Naive B cell (primary cell): ENCODE measurements around the gene RSAD1. TPM values are rescaled to one million over a fixed set of nuclear protein-coding genes. Genes with fewer than 3 reads are reported as not detected.
A peak's percentile ranks its signal among the peaks of the same experiment; 100 is the strongest.

Experiments
- ATAC-seq, 2 donors: fragments of 150-1000 bp; cut with Tn5 transposase; 2 replicates each; pipeline ENCODE4 v1.10.0; 2021; ENCODE audit warnings: low read depth in 2 of 2, mild to moderate bottlenecking in 2 of 2, moderate library complexity in 2 of 2
- DNase-seq: peaks from one replicate; pipeline ENCODE4 v3.0.0; 2022
- H3K27ac Mint-ChIP-seq, 6 donors: one replicate each; pipeline ENCODE4 v1.8.0; 2020 to 2022; ENCODE audit warnings: mild to moderate bottlenecking in 6 of 6, mixed read lengths in 6 of 6, moderate library complexity in 5 of 6, inconsistent platforms in 2 of 6
- H3K27me3 Mint-ChIP-seq, 3 donors: one replicate each; pipeline ENCODE4 v1.8.0; 2021 to 2022; ENCODE audit warnings: mixed read lengths in 3 of 3, mild to moderate bottlenecking in 1 of 3
- H3K36me3 Mint-ChIP-seq, 2 donors: one replicate each; pipeline ENCODE4 v1.8.0; 2020 to 2022; ENCODE audit warnings: mixed read lengths in 2 of 2, inconsistent platforms in 1 of 2, mild to moderate bottlenecking in 1 of 2
- H3K4me1 Mint-ChIP-seq, 3 donors: one replicate each; pipeline ENCODE4 v1.8.0; 2020 to 2022; ENCODE audit warnings: mixed read lengths in 3 of 3, inconsistent platforms in 1 of 3, mild to moderate bottlenecking in 1 of 3, moderate library complexity in 1 of 3
- H3K4me3 Mint-ChIP-seq, 8 donors: one replicate each; pipeline ENCODE4 v1.8.0; 2020 to 2022; ENCODE audit warnings: mild to moderate bottlenecking in 8 of 8, mixed read lengths in 8 of 8, moderate library complexity in 8 of 8, inconsistent platforms in 2 of 8
- H3K9me3 Mint-ChIP-seq, 7 donors: one replicate each; pipeline ENCODE4 v1.8.0; 2020 to 2022; ENCODE audit warnings: mixed read lengths in 7 of 7, mild to moderate bottlenecking in 5 of 7, inconsistent platforms in 2 of 7, moderate library complexity in 1 of 7
- polyA plus RNA-seq, 6 donors: library from polyadenylated mRNA; unstranded; fragments of 300-500 nt; fragmentation: Illumina TruSeq; gene quantifications; one replicate each; pipeline ENCODE4 v1.2.3, GENCODE V29; 2021; ENCODE audit warnings: low read depth in 6 of 6

Gene RSAD1
- polyA plus RNA-seq, 6 donors from 2014 or later: 42.1 to 58.9 (median 51.0) TPM

- Mint-ChIP-seq H3K9me3 (no peaks in the 10 kb centered on the region), H3K36me3 (peaks cover 0 to 9% of the 10 kb centered on the region in 2 donors), H3K4me3 (peak overlapping the region in 3 of 8 donors; percentile 48 to 92 (median 89)), H3K27ac (no peak overlapping the region), H3K27me3 (peaks cover 0 to 7% (median 4%) of the 10 kb centered on the region in 3 donors), H3K4me1 (peaks cover 18 to 26% (median 21%) of the 10 kb centered on the region in 3 donors)
- no peak for DNase-seq
- ATAC-seq: no peak
Observed at GRCh38 chr17:50480854-50481490, 2.3 kb downstream of the RSAD1 start.

GRCh38 chr17:50481648-50482047, 3.0 kb downstream of the RSAD1 start:
- Mint-ChIP-seq H3K4me1 (peaks cover 18 to 26% (median 18%) of the 10 kb centered on the region in 3 donors), H3K36me3 (peaks cover 0 to 9% of the 10 kb centered on the region in 2 donors), H3K4me3 (no peak overlapping the region), H3K27ac (no peak overlapping the region), H3K27me3 (peaks cover 0 to 1% (median 0%) of the 10 kb centered on the region in 3 donors), H3K9me3 (no peaks in the 10 kb centered on the region)
- ATAC-seq (no peak), DNase-seq (no peak)

- ATAC-seq: no peak
- Mint-ChIP-seq H3K4me3 (peak overlapping the region in 2 of 8 donors; percentile 0 to 49), H3K27ac (no peak overlapping the region)
Observed at GRCh38 chr17:50482110-50482509, 3.5 kb downstream of the RSAD1 start.

DNA sequence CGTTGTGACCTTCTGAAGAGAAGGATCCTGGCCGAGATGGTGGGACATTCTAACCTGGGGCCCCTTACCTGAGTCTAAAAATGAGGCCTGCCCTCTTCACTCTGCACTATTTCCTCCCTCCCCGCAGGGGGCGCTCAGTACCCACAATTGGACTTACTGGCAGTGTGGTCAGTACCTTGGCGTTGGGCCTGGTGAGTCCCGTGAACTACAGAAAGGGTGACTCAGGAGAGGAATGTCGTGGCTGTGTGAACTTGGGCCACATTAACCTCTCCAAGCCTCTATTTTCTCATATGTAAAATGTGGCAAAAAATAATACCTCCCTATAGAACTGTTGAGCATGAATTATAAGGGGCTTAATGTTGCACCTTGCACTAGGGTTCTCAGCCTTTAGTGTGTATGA, 3.9 kb downstream of the RSAD1 start:
- Mint-ChIP-seq H3K27ac (peak overlapping the region in 1 of 6 donors; percentile 85), H3K27me3 (no peaks in the 10 kb centered on the region), H3K9me3 (no peaks in the 10 kb centered on the region), H3K4me3 (peak overlapping the region in 1 of 8 donors; percentile 49), H3K4me1 (peaks cover 18 to 26% (median 18%) of the 10 kb centered on the region in 3 donors), H3K36me3 (peaks cover 0 to 9% of the 10 kb centered on the region in 2 donors)
- DNase-seq: peak; percentile 56
- no peak for ATAC-seq

More at GRCh38 chr17:50482110-50482509, 3.5 kb downstream of the RSAD1 start:
- H3K36me3 Mint-ChIP-seq: peaks cover 0 to 9% of the 10 kb centered on the region in 2 donors
- DNase-seq: no peak
- peaks cover 18 to 26% (median 18%) of the 10 kb centered on the region in 3 donors for H3K4me1 Mint-ChIP-seq
- no peaks in the 10 kb centered on the region for H3K27me3 Mint-ChIP-seq
- H3K9me3 Mint-ChIP-seq: no peaks in the 10 kb centered on the region

DNA sequence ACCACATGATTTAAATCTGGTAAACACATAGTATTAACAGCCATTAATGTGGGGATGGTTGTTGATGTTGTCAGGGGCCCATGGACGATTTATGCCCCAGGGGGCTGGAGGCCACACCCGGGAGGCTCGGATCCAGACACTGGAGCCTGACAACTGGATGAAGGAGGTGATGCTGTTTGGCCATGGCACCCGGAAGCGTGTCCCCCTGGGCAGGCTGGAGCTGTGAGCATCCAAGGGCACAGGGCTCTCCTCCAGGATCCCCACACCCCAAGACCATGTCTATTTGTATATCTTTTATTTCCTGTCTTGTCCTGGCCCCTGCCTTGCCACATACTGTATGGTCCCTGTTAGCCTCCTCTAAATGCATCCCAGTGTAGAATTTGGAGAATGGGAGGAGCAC, 4.6 kb downstream of the RSAD1 start:
- Mint-ChIP-seq H3K4me3 (no peak overlapping the region), H3K27me3 (no peaks in the 10 kb centered on the region), H3K27ac (peak overlapping the region in 1 of 6 donors; percentile 56), H3K9me3 (no peaks in the 10 kb centered on the region), H3K4me1 (peaks cover 13 to 23% (median 14%) of the 10 kb centered on the region in 3 donors), H3K36me3 (peaks cover 0 to 9% of the 10 kb centered on the region in 2 donors)
- ATAC-seq (no peak), DNase-seq (no peak)

DNA sequence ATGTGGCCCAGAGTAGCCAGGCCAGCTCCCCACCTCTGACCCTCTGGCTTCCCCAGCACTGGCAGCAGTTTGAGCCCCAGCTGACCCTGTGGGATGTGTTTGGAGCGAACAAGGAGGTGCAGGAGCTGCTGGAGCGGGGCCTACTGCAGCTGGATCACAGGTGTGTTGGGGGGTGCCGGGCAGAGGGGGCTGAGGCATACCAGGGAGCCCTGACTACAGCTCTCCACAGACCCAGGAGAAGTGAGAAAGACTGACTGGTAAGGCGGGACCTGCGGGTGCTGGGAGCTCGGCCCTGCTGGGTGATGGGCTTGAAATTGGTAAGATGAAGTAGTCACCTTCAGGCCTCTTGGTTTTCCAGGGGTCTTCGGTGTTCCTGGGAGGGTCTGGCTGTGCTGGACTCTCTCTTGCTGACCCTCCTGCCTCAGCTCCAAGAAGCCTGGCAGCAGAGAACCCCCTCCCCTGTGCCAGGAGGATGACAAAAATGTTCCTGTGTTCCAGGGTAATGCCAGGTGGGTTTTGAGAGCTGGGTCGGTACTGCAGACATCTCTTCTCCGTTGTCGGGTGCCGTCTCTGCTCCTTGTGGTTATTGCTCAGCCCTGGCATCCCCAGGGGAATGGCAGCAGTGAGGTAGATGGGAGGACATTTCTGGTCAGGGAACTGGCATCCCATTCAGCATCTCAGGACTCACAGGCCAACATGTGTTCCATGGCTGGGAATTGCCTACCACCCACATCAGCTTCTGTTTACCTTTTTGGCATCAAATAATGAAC, 5.9 kb downstream of the RSAD1 start:
- H3K27ac Mint-ChIP-seq: peak overlapping the region in 3 of 6 donors; percentile 19 to 44 (median 41)
- no peak for ATAC-seq
- DNase-seq: no peak
- H3K4me1 Mint-ChIP-seq: peaks cover 8 to 17% (median 9%) of the 10 kb centered on the region in 3 donors
- no peaks in the 10 kb centered on the region for H3K27me3 Mint-ChIP-seq
- no peaks in the 10 kb centered on the region for H3K9me3 Mint-ChIP-seq
- H3K36me3 Mint-ChIP-seq: peaks cover 0 to 9% of the 10 kb centered on the region in 2 donors
- no peak overlapping the region for H3K4me3 Mint-ChIP-seq

- peak overlapping the region in 2 of 6 donors; percentile 29 to 60 for H3K27ac Mint-ChIP-seq
- no peaks in the 10 kb centered on the region for H3K27me3 Mint-ChIP-seq
- H3K4me1 Mint-ChIP-seq: peaks cover 0 to 4% (median 0%) of the 10 kb centered on the region in 3 donors
Observed at GRCh38 chr17:50487213-50488096, 8.8 kb downstream of the RSAD1 start.

DNA sequence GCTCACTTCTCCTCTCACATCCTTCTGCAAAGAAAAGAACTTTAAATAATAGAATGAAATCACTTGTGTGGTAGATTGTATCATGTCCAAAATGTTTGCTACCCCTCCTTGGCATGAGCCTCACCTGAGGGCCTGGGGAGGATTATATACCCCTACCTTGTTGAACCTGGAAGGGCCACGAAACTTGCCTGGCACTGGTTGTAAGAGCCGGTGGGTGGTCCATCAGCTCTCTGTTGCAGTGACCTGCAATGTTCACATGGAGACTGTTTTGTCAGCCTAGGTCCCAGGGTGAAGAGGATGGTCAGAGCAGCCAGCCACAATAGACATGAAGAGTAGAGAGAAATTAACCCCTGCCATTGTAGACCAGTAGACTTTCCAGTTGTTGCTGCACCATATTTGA, 10.2 kb downstream of the RSAD1 start:
- H3K36me3 Mint-ChIP-seq: peaks cover 0 to 6% of the 10 kb centered on the region in 2 donors
- H3K4me1 Mint-ChIP-seq: no peaks in the 10 kb centered on the region
- no peaks in the 10 kb centered on the region for H3K27me3 Mint-ChIP-seq
- H3K4me3 Mint-ChIP-seq: no peak overlapping the region
- no peak for DNase-seq
- peak overlapping the region in 3 of 6 donors; percentile 18 to 74 (median 57) for H3K27ac Mint-ChIP-seq
- H3K9me3 Mint-ChIP-seq: no peaks in the 10 kb centered on the region
- no peak for ATAC-seq

More at GRCh38 chr17:50487213-50488096, 8.8 kb downstream of the RSAD1 start:
- Mint-ChIP-seq H3K9me3 (no peaks in the 10 kb centered on the region), H3K4me3 (no peak overlapping the region), H3K36me3 (peaks cover 0 to 9% of the 10 kb centered on the region in 2 donors)
- DNase-seq: no peak
- no peak for ATAC-seq

GRCh38 chr17:50491505-50491904, 12.8 kb downstream of the RSAD1 start:
- DNase-seq (no peak), ATAC-seq (no peak)
- Mint-ChIP-seq H3K4me3 (no peak overlapping the region), H3K4me1 (no peaks in the 10 kb centered on the region), H3K27ac (no peak overlapping the region), H3K36me3 (no peaks in the 10 kb centered on the region), H3K9me3 (no peaks in the 10 kb centered on the region), H3K27me3 (no peaks in the 10 kb centered on the region)

GRCh38 chr17:50492214-50492613, 13.6 kb downstream of the RSAD1 start:
- no peaks in the 10 kb centered on the region for H3K36me3 Mint-ChIP-seq
- no peak overlapping the region for H3K4me3 Mint-ChIP-seq
- H3K4me1 Mint-ChIP-seq: no peaks in the 10 kb centered on the region
- H3K9me3 Mint-ChIP-seq: no peaks in the 10 kb centered on the region
- no peaks in the 10 kb centered on the region for H3K27me3 Mint-ChIP-seq
- DNase-seq: no peak
- no peak overlapping the region for H3K27ac Mint-ChIP-seq
- no peak for ATAC-seq

DNA sequence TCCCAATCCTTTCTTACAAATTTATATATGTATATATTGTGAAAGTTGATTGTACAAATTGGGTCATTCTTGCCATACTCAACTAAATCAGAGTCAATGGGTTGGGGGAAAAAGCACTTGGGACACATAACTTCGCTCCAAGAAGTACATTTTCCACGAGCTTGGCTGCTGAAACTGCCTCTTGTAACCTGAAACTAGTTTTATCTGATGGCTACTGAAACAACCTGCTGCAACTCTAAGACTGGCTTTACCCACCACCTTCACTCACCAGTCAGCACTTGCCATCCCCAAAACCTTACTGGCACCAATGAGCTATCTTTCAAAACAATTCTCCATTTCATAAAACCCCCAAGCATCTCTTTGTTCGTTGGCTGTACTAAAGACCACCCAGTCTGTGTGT, 15.1 kb downstream of the RSAD1 start:
- ATAC-seq: no peak
- no peaks in the 10 kb centered on the region for H3K27me3 Mint-ChIP-seq
- H3K27ac Mint-ChIP-seq: no peak overlapping the region
- H3K4me3 Mint-ChIP-seq: no peak overlapping the region
- no peaks in the 10 kb centered on the region for H3K9me3 Mint-ChIP-seq
- H3K4me1 Mint-ChIP-seq: no peaks in the 10 kb centered on the region
- DNase-seq: no peak
- no peaks in the 10 kb centered on the region for H3K36me3 Mint-ChIP-seq

GRCh38 chr17:50495217-50495823, 16.7 kb downstream of the RSAD1 start:
- H3K9me3 Mint-ChIP-seq: no peaks in the 10 kb centered on the region
- ATAC-seq (no peak), DNase-seq (no peak)
- H3K4me3 Mint-ChIP-seq: no peak overlapping the region
- H3K36me3 Mint-ChIP-seq: no peaks in the 10 kb centered on the region
- H3K27me3 Mint-ChIP-seq: no peaks in the 10 kb centered on the region
- H3K4me1 Mint-ChIP-seq: no peaks in the 10 kb centered on the region
- H3K27ac Mint-ChIP-seq: no peak overlapping the region

DNA sequence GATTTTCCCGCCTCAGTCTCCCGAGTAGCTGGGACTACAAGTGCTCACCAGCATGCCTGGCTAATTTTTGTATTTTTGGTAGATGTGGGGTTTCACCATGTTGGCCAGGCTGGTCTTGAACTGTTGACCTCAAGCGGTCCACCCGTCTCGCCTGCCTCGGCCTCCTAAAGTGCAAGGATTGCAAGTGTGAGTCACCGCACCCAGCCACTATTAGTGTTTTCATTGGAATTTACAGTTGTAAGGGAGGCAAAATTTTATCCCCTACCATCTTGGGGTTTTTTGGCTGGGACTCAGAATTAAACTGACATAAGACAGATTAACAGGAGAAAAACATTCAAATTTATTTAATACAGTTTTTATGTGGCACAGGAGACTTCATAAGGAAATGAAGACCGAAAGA, 17.3 kb downstream of the RSAD1 start:
- no peaks in the 10 kb centered on the region for H3K9me3 Mint-ChIP-seq
- no peaks in the 10 kb centered on the region for H3K27me3 Mint-ChIP-seq
- ATAC-seq: no peak
- no peak for DNase-seq
- peak overlapping the region in 1 of 6 donors; percentile 54 for H3K27ac Mint-ChIP-seq
- H3K4me3 Mint-ChIP-seq: no peak overlapping the region
- H3K36me3 Mint-ChIP-seq: no peaks in the 10 kb centered on the region
- no peaks in the 10 kb centered on the region for H3K4me1 Mint-ChIP-seq
